A549 (cell line): Measurements from ENCODE around the gene URB2.

Source experiments
- E2F6 ChIP-seq: IDR thresholded peaks from 2 replicates; pipeline ENCODE4 v1.6.1; 2012; ENCODE audit warnings: low read depth, borderline replicate concordance
- EP300 ChIP-seq, 2 experiments: fragments of >200 bp; sonication (Bioruptor Twin); formaldehyde crosslinking; IDR thresholded peaks; 2 replicates in 1 of 2; 3 replicates in 1 of 2; pipeline ENCODE4 v1.6.1; 2016 to 2017
- HOXA7 ChIP-seq: fragments of 250-450 bp; sonication (Bioruptor Pico); IDR thresholded peaks from 2 replicates; pipeline ENCODE4 v1.5.0; 2020; ENCODE audit warnings: mild to moderate bottlenecking, moderate library complexity
- MAX ChIP-seq: IDR thresholded peaks from 2 replicates; pipeline ENCODE4 v1.6.1; 2012
- NPAS2 ChIP-seq: fragments of 250-450 bp; sonication (Bioruptor Pico); IDR thresholded peaks from 2 replicates; pipeline ENCODE4 v1.8.0; 2022; ENCODE audit warnings: mild to moderate bottlenecking, moderate library complexity, borderline replicate concordance
- POLR2A ChIP-seq: IDR thresholded peaks from 2 replicates; pipeline ENCODE4 v1.6.1; 2012; ENCODE audit warnings: mild to moderate bottlenecking, low read length
- RAD21 ChIP-seq, 2 experiments: fragments of >200 bp in 1 of 2; sonication (Bioruptor Twin) in 1 of 2; formaldehyde crosslinking in 1 of 2; IDR thresholded peaks in 1 of 2; conservative IDR thresholded peaks in 1 of 2; 2 replicates in 1 of 2; 3 replicates in 1 of 2; pipeline ENCODE4 v1.6.1; 2012 to 2018; ENCODE audit warnings: inconsistent platforms in 1 of 2
- RNF2 ChIP-seq: fragments of 200-600 bp; sonication (generic); IDR thresholded peaks from 2 replicates; pipeline ENCODE4 v1.6.1; 2016; ENCODE audit warnings: low read depth, mild to moderate bottlenecking, antibody characterized with exemption, moderate library complexity, borderline replicate concordance
- SMC3 ChIP-seq: fragments of >200 bp; sonication (Bioruptor Twin); formaldehyde crosslinking; IDR thresholded peaks from 3 replicates; pipeline ENCODE4 v1.6.1; 2018; ENCODE audit warnings: inconsistent platforms
- SREBF2 ChIP-seq: fragments of 450-650 bp; IDR thresholded peaks from 2 replicates; pipeline ENCODE4 v1.6.1; 2014; ENCODE audit warnings: mild to moderate bottlenecking, moderate library complexity
- ZFP36 ChIP-seq: fragments of 450-650 bp; IDR thresholded peaks from 2 replicates; pipeline ENCODE4 v1.6.1; 2014; ENCODE audit warnings: borderline replicate concordance; ENCODE audit not compliant: partially characterized antibody
- ZSCAN20 ChIP-seq: fragments of 250-450 bp; sonication (Bioruptor Pico); IDR thresholded peaks from 2 replicates; pipeline ENCODE4 v1.8.0; 2022; ENCODE audit warnings: mild to moderate bottlenecking, moderate library complexity
- TF ChIP-seq, protein P1 (sequence below): fragments of >200 bp; sonication (Bioruptor Twin); formaldehyde crosslinking; IDR thresholded peaks from 3 replicates; pipeline ENCODE4 v1.5.1; 2016
- TF ChIP-seq, protein P2 (sequence below): fragments of 250-450 bp; sonication (Bioruptor Pico); IDR thresholded peaks from 2 replicates; pipeline ENCODE4 v1.5.0; 2021; ENCODE audit warnings: mild to moderate bottlenecking, moderate library complexity, borderline replicate concordance

- TF ChIP-seq RAD21 (conservative IDR thresholded peaks at IDR 0.05 in 1 of 2, IDR thresholded peaks at IDR 0.05 in 1 of 2) (no peak), MAX (no peak), SMC3 (no peak), ZFP36 (no peak), E2F6 (no peak), NPAS2 (CRISPR knock-in tag) (no peak), EP300 (IDR thresholded peaks at IDR 0.05) (no peak), SREBF2 (no peak), HOXA7 (no peak), POLR2A (no peak), RNF2 (no peak), ZSCAN20 (no peak)
- TF ChIP-seq, protein P1, sequence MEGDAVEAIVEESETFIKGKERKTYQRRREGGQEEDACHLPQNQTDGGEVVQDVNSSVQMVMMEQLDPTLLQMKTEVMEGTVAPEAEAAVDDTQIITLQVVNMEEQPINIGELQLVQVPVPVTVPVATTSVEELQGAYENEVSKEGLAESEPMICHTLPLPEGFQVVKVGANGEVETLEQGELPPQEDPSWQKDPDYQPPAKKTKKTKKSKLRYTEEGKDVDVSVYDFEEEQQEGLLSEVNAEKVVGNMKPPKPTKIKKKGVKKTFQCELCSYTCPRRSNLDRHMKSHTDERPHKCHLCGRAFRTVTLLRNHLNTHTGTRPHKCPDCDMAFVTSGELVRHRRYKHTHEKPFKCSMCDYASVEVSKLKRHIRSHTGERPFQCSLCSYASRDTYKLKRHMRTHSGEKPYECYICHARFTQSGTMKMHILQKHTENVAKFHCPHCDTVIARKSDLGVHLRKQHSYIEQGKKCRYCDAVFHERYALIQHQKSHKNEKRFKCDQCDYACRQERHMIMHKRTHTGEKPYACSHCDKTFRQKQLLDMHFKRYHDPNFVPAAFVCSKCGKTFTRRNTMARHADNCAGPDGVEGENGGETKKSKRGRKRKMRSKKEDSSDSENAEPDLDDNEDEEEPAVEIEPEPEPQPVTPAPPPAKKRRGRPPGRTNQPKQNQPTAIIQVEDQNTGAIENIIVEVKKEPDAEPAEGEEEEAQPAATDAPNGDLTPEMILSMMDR: no peak
- TF ChIP-seq, protein P2, sequence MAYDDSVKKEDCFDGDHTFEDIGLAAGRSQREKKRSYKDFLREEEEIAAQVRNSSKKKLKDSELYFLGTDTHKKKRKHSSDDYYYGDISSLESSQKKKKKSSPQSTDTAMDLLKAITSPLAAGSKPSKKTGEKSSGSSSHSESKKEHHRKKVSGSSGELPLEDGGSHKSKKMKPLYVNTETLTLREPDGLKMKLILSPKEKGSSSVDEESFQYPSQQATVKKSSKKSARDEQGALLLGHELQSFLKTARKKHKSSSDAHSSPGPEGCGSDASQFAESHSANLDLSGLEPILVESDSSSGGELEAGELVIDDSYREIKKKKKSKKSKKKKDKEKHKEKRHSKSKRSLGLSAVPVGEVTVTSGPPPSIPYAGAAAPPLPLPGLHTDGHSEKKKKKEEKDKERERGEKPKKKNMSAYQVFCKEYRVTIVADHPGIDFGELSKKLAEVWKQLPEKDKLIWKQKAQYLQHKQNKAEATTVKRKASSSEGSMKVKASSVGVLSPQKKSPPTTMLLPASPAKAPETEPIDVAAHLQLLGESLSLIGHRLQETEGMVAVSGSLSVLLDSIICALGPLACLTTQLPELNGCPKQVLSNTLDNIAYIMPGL (CRISPR knock-in tag): no peak
These were observed 43.3 kb downstream of the URB2 start for GRCh38 chr1:229669333-229669732.
